ENCODE measurements around the gene OLFM1.

DNA sequence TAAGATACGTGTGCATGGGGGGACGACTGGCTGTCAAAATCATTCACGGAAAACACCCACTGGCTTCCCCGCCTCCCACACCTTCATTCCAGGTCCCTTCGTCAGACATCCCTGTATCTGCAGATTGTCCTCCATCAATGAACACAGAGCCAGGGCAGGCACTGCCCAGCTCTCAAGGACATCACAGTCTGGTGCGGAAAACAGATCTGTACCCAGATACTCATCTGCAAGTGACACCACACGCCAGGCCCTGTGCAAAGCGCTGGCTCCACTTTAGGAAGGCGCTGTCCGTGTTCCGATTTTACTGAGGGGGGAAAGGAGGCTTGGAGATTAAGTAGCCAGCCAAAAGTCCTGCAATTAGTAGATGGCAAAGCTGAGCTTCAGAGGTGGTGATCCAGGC is 72.3 kb downstream of the OLFM1 start:
- TF ChIP-seq, protein P1, sequence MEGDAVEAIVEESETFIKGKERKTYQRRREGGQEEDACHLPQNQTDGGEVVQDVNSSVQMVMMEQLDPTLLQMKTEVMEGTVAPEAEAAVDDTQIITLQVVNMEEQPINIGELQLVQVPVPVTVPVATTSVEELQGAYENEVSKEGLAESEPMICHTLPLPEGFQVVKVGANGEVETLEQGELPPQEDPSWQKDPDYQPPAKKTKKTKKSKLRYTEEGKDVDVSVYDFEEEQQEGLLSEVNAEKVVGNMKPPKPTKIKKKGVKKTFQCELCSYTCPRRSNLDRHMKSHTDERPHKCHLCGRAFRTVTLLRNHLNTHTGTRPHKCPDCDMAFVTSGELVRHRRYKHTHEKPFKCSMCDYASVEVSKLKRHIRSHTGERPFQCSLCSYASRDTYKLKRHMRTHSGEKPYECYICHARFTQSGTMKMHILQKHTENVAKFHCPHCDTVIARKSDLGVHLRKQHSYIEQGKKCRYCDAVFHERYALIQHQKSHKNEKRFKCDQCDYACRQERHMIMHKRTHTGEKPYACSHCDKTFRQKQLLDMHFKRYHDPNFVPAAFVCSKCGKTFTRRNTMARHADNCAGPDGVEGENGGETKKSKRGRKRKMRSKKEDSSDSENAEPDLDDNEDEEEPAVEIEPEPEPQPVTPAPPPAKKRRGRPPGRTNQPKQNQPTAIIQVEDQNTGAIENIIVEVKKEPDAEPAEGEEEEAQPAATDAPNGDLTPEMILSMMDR (IDR thresholded peaks at IDR 0.05), result no peak
- TF ChIP-seq POLR2AphosphoS5 (IDR thresholded peaks at IDR 0.05), result no peak
- TF ChIP-seq POLR2A (IDR thresholded peaks at IDR 0.05), result no peak

Data from breast epithelium (tissue), 3 donors.